Left forelimb (tissue), 1 donor: Measurements from ENCODE around the gene CENPO.

Experiments
- DNase-seq: peaks from one replicate; pipeline ENCODE4 v3.0.0-alpha.2; 2018; ENCODE audit warnings: low spot score

CENPO gene

DNA sequence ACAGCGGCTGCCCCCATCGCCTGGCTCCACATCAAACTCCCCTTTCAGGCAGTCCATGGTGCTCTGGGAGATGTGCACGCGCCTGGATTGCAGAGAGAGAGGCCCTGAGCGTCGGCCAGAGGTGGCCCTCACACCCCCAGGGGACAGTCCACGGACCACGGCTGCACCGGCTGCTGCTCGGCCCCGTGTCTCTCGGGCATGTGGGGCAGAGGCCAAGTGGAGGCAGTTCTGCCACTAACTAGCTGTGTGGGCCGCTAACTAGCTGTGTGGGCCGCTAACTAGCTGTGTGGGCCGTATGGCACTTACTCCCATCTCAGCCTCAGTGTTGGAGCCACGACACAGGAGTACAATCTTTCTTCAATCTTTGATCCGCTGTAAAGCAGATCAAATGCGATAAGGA lies 45.3 kb downstream of the CENPO start:
- no peak for DNase-seq

DNA sequence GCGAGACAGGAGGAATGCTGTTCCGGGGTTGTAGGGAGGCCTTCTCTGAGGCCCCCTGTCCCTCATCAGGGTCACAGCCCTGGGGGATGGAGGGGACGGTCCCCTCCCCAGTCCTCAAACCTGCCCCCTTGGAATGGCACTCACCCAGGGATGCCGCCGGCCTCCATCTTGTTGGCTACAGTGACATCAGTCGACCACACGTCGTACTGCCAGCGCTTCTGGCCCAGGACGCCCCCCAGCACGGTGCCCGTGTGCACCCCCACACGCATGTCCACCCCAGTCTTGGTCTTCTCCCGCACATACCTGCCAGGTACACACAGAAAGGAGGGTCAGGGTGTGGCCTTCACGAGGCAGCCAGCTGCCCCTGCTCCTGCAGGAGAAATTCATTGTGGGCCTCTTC lies 46.5 kb downstream of the CENPO start:
- no peak for DNase-seq

DNA sequence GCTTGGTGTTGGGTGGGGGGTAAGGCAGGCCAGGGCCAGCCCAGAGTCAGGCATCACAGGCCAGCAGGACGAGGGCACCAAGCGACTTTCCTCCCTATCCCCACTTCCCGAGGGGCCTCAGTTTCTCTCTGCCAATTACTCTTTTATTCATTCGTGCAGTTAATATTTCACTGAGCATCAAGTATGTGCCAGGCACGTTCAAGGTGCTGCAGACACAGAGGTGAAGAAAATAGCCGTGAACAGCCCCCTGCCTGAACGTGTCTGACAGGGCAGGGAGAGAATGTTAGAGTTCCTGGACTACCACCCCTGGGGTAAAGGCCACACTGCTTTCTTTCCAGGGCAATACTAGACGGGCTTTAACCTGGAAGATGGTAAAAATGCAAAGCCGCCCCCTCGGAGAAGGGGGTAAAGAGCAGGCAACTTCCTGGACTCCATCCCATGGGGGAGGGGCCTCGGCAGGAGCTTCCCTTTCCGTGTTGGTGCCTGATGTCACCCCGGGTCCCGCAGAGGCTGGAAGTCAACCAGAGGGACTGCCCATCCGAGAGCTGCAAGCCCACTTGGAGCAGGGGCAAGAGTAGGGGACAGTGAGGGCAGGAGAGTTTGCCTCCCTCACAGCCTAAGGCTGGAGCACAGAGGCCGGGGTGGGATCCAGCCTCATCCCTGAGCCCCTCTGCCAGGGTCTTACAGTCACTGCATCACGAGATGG lies 47.1 kb downstream of the CENPO start:
- no peak for DNase-seq

DNA sequence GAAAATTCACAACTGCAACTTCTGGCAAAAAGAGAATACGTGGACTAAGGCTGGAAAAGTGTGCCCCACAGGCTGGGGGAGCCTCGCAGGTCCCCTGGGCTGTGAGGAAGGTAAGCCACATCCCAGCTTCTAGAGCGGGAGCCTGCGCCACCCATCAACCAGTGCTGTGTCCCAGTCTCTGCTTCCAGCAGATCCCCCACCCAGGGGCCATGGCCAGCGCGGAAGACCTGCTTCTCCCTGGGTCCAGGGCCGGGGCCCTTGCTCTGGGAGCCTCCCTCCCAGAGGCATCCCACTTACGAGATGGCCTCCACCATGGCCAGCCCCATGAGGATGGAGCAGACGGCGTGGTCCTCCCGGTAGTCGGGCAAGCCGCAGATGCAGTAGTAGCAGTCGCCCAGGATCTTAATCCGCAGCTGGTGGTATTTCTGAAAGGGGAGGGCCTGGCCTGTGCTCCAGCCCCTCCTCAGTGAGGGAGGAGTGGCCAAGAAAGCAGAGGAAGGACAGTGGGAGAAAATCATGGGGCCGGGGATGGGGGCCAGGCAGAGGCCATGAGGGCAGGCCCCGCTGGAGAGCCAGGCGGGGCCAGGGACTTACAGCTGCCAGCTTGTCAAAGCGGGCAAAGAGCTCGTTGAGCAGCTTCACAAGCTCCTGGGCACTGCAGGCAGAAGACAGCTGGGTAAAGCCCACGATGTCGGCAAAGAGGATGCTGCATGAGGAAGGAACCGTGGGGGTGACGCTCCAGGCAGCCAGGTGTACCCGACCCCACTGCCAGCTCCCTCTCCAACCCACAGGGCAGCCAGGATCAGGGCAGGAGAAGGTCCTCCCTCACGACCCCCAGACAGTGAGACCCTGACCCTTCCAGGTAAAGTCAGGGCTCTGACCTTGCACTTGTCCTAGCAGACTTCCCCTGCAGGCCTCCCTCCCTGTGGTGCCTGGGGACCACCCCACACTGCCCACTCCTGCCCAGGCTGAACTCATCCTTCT lies 48.0 kb downstream of the CENPO start:
- no peak for DNase-seq

DNA sequence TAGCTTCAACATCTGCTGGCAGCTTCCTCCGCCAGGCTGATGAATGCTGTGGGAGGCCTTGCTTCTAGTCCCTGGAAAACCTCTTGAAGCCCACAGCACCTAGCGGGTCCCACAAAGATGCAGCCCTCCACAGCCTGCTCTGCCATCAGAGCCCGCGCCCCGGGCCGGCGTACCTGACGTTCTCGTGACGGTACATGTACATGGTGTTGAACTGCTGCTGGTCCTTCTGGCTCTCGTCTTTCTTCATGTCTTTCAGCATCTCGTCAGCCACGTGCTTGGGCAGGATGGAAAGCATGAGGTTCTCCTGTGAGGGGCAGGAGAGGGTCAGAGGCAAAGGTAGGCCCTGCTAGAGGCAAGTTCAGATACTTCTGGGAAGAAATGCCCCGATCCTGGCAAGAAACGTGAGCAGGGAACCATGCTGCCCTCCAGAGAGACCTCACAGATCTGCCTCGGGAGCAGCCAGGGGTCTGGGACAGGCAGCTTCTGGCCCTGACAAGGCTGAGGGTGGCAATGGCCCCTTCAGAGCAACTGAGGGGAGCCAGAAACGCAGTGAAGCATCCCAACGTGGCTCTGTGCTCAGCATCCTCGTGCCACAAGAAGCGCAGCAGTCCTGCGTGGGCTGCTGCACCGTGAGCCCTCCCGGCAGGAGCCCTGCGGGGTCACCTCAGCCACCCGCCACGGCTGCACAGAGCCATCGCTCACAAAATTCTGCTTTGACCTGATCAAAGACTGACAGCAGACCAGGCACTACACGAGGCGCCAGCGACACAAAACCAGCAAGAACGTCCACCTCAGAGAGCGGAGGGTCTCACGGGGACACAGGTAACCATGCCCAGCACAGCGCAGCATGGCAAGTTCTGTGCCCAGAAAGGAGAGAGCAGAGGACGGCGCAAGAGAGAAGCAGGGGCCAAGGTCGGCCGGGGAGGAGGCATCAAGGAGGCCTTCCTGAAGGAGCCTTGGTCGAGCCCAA lies 49.1 kb downstream of the CENPO start:
- DNase-seq, result no peak

DNA sequence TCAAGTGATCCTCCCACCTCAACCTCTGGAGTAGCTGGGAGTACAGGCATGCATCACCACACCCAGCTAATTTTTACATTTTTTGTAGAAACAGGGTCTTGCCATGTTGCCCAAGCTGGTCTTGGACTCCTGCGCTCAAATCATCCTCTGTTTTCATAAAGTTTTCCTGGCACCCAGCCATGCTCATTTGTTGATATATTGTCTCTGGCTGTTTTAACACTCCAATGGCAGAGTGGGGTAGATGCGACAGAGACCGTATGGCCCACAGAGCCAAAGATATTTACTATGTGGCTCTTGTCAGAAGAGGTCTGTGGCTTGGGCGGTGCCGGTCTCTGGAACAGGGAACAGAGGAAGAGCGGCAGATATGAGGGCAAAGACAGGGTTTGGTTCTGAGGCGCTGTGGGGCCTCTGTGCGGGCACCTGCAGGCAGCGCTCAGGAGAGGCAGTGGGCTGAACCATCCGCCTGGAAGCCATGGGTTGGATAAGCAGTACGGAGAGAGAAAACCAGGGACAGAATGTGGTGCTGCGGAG lies 50.2 kb downstream of the CENPO start:
- no peak for DNase-seq

DNA sequence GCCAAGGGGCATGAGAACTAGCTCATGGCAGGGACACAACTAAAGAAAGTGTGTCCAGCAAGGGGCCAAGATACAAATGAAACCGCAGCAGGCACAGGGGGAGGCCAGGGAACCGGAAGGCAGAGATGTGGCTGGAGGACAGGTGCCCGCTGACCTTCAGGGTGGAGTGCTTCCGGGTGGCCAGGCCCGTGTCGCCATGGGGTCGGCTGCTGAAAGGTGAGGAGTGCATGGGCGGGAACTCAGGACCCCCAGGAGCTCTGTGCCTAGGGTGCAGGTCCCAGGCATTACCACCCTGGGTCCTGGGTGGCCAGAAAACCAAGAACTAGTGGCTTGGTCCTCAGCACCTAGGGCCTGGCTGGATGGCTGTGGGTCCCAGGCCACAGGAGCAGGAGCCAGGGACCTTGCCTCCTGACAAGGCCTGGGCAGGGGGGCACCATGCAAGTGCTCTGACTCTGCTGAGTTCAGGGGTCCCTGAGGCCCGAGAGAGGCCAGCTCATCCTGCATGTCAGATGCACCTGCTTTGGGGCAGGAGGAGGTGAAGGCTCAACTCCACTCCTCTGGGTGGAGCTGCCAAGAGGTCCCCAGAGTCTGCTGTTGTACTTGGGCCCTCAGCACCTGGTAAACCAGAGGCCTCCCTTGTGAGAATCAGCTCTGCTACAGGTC lies 50.9 kb downstream of the CENPO start:
- no peak for DNase-seq

DNA sequence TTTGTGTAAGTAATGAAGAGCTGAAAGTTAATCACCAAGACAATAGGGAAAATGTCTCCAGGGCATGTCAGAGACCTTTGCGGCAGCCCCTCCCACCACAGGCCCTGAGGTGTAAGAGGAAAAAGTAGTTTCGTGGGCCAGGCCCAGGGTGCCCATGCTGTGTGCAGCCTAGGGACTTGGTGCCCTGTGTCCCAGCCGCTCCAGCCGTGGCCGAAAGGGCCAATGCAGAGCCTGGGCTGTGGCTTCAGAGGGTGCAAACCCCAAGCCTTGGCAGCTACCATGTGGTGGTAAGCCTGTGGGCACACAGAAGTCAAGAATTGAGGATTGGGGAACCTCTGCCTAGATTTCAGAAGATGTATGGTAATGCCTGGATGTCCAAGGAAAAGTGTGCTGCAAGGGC lies 52.5 kb downstream of the CENPO start:
- no peak for DNase-seq

DNA sequence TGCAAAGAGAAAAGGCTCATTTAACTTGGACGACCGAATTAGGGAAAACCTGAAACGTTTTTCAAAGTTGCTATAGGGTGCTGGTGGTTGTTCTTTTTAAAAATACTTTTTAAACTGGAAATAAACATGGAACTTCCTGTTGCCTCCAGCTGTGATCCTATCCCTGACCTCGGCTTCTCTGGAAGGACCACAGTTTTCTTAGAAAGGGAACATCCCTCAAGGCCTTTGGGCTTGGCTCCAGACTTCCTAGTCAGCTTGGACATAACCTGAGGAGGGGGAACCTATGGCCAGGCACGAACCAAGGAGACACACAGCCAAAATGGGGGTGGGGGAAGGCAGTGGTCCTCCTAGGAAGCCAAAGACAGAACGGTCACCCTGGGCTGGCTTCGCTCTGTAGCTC lies 57.7 kb downstream of the CENPO start:
- no peak for DNase-seq

DNA sequence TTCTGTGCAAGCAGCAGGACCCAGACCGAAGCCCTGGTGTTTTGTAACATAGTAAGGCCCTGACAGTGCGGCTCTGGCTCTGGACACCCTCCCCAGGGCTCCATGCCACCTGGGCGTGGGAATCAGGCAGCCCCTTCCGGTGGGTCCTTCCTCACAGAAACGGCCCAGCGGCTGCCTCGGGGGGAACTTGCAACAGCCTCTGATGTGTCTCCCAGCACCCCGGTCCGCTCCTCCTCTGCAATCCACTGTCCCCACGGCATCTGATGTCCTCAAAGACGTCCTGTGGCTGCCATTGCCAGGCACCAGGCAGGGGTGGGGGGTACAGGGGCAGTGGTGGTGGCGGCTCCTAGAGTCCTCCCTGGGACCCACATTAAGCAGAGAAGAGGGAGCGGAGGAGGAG lies 58.8 kb downstream of the CENPO start:
- DNase-seq, result no peak

DNA sequence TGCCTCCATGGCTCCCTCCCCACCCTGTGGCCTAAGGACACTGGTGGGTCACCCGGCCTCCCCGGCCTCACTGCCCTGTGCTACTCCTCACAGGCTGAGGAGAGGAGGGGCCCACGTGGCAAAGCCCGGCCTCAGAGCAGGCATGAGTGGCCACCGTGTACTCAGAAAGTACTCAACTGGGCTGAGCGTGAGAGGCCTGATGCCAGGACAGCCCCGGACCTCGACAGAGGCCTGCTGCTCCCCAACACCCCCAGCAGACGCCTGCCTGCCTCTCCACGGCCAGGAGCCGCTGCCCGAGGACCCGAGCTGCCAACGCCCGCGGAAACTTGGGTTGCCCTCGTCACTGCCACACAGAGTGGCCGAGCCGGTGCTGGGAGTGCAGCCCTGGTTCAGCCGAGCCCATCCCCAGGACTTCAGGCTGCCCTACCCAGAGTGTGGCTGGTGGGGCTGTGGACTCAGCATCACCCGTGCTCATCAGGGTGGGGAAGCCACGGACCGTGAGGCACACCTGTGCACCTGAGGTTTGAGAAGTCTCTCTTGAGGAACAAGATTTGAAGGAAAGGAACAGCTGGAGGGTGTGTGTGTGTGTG lies 59.3 kb downstream of the CENPO start:
- DNase-seq, result no peak

DNA sequence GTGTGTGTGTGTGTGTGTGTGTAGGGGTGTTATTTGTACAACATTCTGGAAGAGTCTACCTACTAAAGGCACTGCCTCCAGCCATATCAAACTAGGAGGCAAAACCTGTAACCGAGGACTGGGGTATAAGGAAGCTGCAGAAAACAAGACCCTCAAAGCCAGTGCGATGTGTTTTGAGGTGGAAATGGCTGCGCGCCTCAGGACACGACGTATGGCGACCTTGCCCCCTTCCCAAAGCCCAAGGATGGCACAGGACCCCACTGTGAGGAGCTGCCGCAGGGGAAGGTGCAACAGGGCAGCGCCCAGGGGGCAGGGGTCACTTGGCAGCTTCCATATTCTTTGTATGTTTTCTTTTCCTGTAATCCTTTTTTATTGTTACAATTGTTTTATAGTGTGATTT lies 59.8 kb downstream of the CENPO start:
- no peak for DNase-seq

DNA sequence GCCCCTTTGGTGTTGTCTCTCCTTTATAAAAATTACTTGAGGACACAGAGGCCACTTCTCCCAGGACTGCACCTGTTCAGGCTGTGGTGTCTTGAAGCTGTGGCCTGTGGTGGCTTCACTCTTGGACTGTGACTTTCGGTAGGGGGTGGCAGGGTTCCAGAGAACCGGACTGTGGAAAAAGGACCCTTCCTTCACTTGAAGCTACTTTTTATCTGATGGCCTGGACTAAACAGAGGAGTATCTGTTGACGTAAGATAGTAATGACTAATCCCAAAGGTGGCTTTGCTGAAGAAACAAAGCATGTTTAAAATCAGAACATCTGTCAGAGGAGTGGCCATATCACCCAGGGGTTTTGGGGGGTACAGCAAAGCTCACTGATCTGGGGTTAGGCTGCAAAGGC lies 60.8 kb downstream of the CENPO start:
- DNase-seq, result no peak

DNA sequence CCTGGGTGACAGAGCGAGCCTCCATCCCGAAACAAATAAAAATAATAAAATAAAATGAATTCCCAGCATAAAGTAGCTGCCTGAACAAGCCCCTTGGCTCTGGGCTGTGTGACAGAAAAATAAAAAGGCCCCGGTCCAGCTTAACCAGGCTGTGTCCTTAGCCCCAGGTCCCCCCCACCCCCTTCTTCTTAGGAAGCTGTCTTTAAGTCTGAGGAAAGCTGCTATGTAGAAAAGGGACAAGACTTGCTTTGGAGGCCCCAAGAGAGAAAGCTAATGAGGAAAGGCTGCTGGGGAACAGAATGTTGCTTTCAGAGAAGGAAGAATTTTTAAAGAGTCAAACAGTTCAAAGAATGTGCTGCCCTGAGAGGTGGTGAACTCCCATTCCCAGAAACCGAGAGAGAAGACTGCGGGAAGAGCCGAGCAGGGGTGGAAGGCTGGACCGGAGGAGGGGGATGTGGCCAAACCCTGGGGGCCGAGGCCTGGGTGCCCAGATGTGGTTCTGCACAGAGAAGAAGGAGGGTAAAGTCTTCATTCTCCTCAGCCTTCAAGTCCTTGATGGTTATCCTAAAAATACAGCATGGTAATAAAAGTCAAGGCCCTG lies 61.9 kb downstream of the CENPO start:
- no peak for DNase-seq

DNA sequence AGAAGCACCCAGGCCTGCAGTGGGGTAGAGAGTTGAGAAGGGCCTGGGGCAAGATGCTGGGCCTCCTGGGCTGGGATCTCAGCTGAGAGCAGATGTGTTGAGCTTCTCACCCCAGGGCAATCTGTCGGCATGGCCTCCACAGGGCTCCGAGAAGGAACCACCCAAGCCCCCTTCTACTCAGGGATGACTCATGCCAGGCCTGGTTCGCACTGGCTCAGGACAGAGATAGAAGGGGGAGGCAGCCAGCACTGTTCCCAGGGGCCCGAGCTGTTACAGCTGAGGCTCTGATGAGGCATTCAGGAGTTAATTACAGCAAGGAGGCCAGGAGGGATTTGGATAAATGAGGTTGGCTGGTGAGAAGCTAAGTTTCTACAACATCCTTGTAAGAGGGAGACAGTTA lies 62.5 kb downstream of the CENPO start:
- no peak for DNase-seq

DNA sequence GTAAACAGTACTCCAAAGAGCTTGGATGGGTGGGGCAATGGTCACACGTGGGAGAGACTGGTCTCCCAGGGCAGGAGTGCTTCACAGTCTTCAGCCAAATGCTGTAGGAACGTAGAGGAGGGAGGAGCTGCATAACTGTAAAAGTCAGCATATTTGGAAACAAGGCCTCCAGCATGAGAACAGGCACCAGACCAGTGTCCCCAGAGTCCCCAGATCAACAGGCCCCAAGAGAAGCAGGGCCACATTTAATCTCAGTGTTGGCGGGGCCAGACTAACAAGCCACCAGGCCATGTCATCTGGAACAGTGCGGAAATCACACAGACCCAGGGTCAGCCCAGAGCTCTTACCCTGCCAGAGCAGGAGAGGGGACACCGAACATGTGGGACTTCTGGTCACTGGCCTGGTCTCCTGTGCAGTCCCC lies 63.6 kb downstream of the CENPO start:
- no peak for DNase-seq

DNA sequence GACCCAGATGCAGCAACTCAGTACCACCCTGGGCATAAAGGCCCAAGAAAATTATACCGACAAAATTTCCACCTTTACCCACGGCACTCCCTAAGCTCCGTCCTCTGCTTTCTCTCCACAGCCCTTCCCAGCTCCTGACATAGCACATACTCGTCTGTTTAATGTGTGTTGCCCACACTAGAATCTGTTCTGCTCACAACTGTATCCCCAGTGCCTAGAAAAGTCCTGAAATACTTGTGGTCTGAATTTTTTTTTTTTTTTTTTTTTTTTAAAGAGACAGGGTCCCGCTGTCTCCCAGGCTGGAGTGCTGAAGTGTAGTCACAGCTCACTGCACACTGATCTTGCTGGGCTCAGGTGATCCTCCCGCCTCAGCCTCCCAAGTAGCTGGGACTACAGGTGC lies 64.5 kb downstream of the CENPO start:
- DNase-seq, result no peak

DNA sequence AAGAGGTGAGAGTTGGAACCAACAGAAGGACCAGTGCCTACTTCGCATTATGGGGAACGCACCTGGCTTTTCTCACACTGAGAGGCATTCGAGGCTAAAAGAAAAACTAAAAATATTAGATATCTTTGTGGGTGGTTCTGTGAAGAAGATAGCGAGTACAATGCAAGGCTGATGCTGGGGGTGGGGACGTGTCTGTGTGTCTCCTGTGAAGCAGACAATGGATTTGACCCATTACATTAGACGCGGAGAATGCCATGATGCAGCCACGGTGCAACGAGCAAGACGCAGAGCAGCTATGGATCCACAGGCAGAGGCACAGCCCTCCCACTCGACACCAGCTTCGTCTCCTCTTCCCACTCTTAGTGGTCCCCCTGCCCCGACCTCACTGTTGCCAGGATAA lies 65.8 kb downstream of the CENPO start:
- no peak for DNase-seq

DNA sequence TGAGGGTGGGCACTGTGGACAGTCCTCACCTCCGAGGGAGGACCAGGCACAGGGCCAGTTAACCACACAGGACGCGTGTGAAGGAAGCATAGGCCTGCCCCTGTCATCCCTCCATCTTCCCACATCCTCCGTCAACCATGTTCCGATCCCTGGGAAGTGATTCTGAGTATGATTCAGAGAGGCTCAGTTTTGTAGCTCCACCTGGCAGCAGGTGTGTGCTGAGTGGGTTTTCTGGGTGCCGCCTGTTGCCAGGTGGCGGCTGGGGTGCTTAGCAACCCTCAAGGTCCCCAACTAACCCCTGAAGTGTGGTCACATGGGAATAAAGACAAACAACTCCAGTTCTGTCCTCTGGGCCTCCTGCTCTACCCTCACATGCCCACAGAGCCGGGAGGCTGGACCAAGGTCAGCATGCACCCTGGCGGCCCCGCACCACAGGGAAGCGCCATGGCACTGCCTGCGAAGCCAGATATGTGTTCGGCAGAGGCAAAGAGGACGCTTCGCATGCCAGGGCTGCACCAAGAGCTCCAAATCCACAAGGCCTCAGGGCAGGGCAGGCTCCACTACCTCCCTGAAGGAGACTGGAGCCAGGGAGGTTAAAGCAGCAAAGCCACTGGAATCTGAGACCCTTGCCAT lies 66.9 kb downstream of the CENPO start:
- DNase-seq, result no peak

DNA sequence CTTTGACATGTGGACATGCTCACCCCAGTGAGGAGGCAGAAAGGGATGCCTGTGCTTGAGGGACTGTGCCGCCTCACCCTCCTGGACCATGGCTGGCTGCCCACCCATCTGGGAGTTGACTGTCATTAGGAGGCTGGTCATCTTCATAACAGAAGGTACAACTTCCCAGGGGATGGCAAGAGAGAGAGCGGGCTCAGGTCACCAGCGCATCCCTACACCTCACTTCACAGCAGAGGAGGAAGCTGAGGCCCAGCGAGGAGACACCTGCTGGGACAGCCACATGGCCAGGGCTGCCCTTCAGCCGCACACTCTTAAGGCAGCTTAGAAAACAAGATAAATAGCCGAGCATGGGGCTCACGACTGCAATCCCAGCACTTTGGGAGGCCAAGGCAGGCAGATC lies 67.4 kb downstream of the CENPO start:
- no peak for DNase-seq
